BE2C (cell line): Measurements from ENCODE around the gene THSD4.

ENCODE experiments used
- DNase-seq: peaks from one replicate; pipeline ENCODE4 v3.0.0-alpha.2; 2020
- H3K27me3 ChIP-seq: fragments of 250-450 bp; sonication (Bioruptor Pico); 2 replicates; pipeline ENCODE4 v1.5.1; 2020; ENCODE audit warnings: mild to moderate bottlenecking
- H3K36me3 ChIP-seq: fragments of 250-450 bp; sonication (Bioruptor Pico); 2 replicates; pipeline ENCODE4 v1.5.1; 2020; ENCODE audit warnings: mild to moderate bottlenecking
- H3K4me1 ChIP-seq: fragments of 250-450 bp; sonication (Bioruptor Pico); 2 replicates; pipeline ENCODE4 v1.5.1; 2020
- H3K4me3 ChIP-seq: 2 replicates; pipeline ENCODE4 v1.5.1; 2011; ENCODE audit warnings: low read depth, low read length
- H3K9me3 ChIP-seq: fragments of 250-450 bp; sonication (Bioruptor Pico); 2 replicates; pipeline ENCODE4 v1.5.1; 2020
- CTCF ChIP-seq: IDR thresholded peaks from 2 replicates; pipeline ENCODE4 v1.5.1; 2012; ENCODE audit warnings: mild to moderate bottlenecking, low read depth, low read length

The THSD4 gene

GRCh38 chr15:71151081-71151480, 35.8 kb downstream of the THSD4 start:
- TF ChIP-seq CTCF: no peak
- no peak for DNase-seq
- Histone ChIP-seq H3K36me3 (no peaks in the 10 kb centered on the region), H3K4me1 (no peaks in the 10 kb centered on the region), H3K9me3 (no peaks in the 10 kb centered on the region), H3K4me3 (no peak overlapping the region), H3K27me3 (no peaks in the 10 kb centered on the region)

GRCh38 chr15:71152542-71152941, 37.3 kb downstream of the THSD4 start:
- H3K36me3 ChIP-seq: no peaks in the 10 kb centered on the region
- DNase-seq: peak; percentile 21
- H3K27me3 ChIP-seq: no peaks in the 10 kb centered on the region

GRCh38 chr15:71153823-71154524, 38.7 kb downstream of the THSD4 start:
- TF ChIP-seq CTCF: no peak
- H3K4me1 ChIP-seq: no peaks in the 10 kb centered on the region
- H3K9me3 ChIP-seq: no peaks in the 10 kb centered on the region
- H3K4me3 ChIP-seq: no peak overlapping the region
- no peaks in the 10 kb centered on the region for H3K36me3 ChIP-seq
- no peak for DNase-seq
- no peaks in the 10 kb centered on the region for H3K27me3 ChIP-seq

More at GRCh38 chr15:71152542-71152941, 37.3 kb downstream of the THSD4 start:
- Histone ChIP-seq H3K9me3 (no peaks in the 10 kb centered on the region), H3K4me1 (no peaks in the 10 kb centered on the region), H3K4me3 (no peak overlapping the region)
- no peak for TF ChIP-seq CTCF

GRCh38 chr15:71154607-71155200, 39.4 kb downstream of the THSD4 start:
- Histone ChIP-seq H3K4me3 (no peak overlapping the region), H3K9me3 (no peaks in the 10 kb centered on the region), H3K27me3 (no peaks in the 10 kb centered on the region), H3K36me3 (no peaks in the 10 kb centered on the region), H3K4me1 (no peaks in the 10 kb centered on the region)
- DNase-seq: no peak
- TF ChIP-seq CTCF: no peak

- Histone ChIP-seq H3K9me3 (no peaks in the 10 kb centered on the region), H3K27me3 (no peaks in the 10 kb centered on the region), H3K4me3 (no peak overlapping the region), H3K36me3 (no peaks in the 10 kb centered on the region), H3K4me1 (no peaks in the 10 kb centered on the region)
- DNase-seq: no peak
- no peak for TF ChIP-seq CTCF
Observed at GRCh38 chr15:71155534-71155933, 40.3 kb downstream of the THSD4 start.

- H3K36me3 ChIP-seq: no peaks in the 10 kb centered on the region
- DNase-seq: no peak
- no peak for TF ChIP-seq CTCF
Observed at GRCh38 chr15:71160976-71161375, 45.7 kb downstream of the THSD4 start.

More at GRCh38 chr15:71160976-71161375, 45.7 kb downstream of the THSD4 start:
- Histone ChIP-seq H3K27me3 (no peaks in the 10 kb centered on the region), H3K4me3 (no peak overlapping the region), H3K9me3 (no peaks in the 10 kb centered on the region), H3K4me1 (no peaks in the 10 kb centered on the region)
